D721Med (cell line): ENCODE results near the gene WDR70.
"Not testable (repeated sequence)": the region's sequence is repeated elsewhere in the genome, so short reads cannot be mapped to it uniquely, and the experiment has no call there.

Experiments used
- DNase-seq: peaks from one replicate; pipeline ENCODE4 v3.0.0; 2011; ENCODE audit warnings: low spot score; ENCODE audit not compliant: insufficient read length
- FAIRE-seq: peaks from 2 replicates; lab custom pipeline; 2011; peaks lifted over from hg19 to GRCh38; lab: Jason Lieb, UNC
- CTCF ChIP-seq: IDR thresholded peaks from 2 replicates; pipeline ENCODE4 v1.5.1; 2012; ENCODE audit warnings: mild to moderate bottlenecking, control low read depth; ENCODE audit not compliant: insufficient read depth; ENCODE audit errors: missing control alignments

WDR70 gene

DNA sequence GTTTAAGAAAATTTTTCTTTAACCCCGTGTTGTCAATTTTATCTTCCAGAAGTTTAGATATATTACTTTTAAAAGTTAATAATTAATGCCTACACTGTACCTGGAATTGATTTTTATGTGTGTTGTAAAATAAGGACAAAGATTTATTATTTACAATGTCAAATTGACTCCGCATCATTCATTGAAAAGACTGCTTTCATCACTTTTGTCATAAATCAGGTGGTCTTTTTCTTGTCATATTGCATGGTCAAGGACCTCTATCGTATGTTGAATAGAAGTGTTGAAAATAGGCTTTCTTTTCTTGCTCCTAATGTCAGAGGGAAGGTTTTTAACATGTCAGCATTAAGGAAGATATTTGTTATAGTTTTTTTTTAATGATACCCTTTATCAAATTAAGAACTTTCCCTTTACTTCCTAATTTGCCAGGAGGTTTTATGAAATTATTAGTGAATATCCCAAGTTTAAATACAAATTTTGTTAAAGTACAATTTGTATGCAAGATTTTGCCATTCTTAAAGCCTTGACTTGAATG lies 92.6 kb downstream of the WDR70 start:
- no peak for FAIRE-seq
- TF ChIP-seq CTCF, result no peak
- DNase-seq, result no peak

DNA sequence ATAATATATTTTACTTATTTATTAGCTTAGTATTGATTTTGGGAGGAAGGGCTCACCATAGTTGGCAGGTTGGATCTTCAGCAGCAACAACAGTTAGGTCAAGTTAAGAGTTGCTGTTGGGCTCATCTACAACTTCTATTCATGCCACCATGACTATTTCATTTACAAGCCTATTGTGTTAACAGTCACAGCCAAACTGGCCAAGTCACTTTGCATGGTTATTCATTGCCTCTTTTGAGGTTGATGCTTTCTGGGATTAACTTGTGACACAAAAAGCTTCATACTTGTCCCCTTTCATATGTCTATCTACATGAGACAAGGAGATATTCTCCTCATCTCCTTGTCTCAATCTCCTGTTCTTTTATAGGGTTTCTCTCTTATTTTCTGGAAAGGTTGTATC lies 98.3 kb downstream of the WDR70 start:
- no peak for DNase-seq
- no peak for FAIRE-seq
- no peak for TF ChIP-seq CTCF

GRCh38 chr5:37478121-37478894 lies 99.2 kb downstream of the WDR70 start:
- no peak for TF ChIP-seq CTCF
- no peak for FAIRE-seq
- DNase-seq, result no peak

DNA sequence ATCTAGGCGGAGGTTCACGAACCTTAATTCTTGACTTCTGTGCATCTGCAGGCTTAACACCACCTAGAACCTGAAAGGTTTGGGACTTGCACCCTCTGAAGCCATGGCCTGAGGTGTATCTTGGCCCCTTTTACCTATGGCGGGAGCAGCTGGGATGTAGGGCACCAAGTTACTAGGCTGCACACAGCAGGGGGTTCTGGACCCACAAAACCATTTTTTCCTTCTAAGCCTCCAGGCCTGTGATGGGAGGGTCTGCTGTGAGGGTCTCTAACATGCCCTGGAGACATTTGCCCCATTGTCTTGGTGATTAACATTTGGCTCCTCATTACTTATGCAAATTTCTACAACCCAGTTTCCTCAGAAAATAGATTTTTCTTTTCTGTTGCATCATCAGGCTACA lies 102.3 kb downstream of the WDR70 start:
- not testable (repeated sequence) for FAIRE-seq, DNase-seq

DNA sequence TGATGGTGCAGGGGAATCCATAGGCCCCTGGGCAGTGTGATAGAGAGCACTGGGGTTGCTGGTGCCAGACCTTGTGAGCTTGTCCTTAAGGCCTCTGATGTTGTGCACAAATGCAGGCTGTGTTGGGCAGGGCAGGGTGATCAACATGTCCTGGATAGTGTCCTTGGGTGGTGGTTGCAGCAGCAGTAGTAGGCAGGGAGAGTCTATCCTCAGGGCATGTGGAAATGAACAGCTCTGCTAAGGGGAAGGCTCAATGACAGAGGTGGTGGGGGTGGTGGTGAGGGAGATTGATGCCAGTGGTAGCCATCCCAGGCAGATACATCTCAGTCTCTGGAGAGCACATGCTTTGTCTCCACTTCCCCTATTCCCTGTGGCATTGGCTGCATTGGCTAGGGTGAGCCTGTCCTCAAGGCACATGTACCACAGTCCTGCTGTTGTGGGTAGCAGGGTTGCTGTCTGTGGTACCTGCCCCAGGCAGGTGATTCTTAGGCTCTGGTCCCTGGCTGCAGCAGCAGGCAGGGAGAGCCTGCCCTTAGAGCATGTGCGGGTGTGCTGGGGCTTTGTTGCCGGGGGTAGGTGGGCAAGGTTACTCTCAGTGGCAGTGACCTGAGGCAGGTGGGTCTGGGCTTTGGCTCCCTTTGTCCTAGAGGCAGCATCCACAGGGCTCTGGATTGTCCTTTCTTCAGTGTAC lies 111.1 kb downstream of the WDR70 start:
- FAIRE-seq (no peak), DNase-seq (no peak)
- no peak for TF ChIP-seq CTCF

DNA sequence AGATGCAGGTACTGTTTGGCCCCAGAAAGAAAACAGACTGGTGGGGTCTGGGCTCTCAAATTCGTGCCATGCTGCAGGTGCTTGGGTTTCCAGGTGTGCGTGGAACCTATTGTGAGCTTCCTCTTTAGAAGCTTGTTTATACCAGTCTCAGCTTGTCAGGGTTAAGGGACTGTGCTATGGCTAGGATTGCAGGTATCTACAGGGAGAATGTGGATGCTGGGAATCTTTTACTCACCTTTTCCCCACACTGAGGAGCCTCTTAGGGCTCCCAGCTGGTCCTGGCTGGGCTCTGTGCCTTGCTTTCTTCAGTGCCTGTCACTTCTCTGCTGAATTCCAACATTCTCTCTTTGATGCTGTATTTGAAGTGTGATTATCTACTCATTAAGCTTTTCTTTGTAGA lies 111.8 kb downstream of the WDR70 start:
- TF ChIP-seq CTCF, result no peak
- no peak for DNase-seq
- FAIRE-seq, result no peak

DNA sequence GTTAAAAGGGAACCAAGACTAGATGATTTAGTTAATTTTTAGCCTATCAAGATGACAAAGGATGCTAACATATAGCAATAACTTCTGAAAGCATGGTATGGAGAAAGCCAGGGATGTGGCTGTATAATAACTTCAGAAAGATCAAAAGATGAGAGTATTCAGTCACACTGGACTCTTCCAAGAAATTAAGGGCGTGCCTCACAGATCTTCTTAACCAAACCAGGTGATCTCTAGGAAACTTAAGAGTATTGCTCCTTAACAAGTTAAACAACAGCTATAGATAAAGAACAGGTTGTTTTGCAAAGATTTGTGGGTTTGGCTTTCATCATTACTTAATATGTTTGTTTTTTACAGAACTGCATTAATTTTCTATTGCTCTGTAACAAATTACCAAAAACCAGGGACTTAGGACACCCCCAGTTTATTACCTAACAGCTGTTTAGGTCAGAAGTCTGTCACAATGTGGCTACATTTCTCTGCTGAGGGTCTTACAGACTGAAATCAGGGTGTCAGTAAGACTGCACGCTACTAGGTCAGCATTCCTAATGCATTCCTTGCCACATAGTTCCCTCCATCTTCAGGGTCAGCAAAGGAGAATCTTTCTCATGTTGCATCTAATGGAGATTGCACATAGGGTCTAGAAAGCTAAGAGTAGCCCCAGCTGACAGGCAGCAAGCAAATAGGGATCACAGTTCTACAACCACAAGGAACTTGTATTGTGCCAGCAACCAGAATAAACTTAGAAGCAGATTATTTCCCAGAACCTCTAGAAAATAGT lies 113.8 kb downstream of the WDR70 start:
- no peak for TF ChIP-seq CTCF
- FAIRE-seq (no peak), DNase-seq (no peak)
